ENCODE measurements around the gene PCIF1. TPM values are rescaled to one million over a fixed set of nuclear protein-coding genes. Genes with fewer than 3 reads are reported as not detected.

Gene PCIF1
- total RNA-seq, 1 donor from 2014 or later, result 42.1 TPM

GRCh38 chr20:45905505-45906079, 28.9 kb upstream of the PCIF1 start:
- DNase-seq (ENCODE audit: extremely low spot score, unreplicated experiment), result no peak
- no peak for TF ChIP-seq CTCF (IDR thresholded peaks at IDR 0.05)
- H3K27ac Mint-ChIP-seq (ENCODE audit: unreplicated experiment), result no peak overlapping the region
- H3K4me1 Mint-ChIP-seq (ENCODE audit: unreplicated experiment), result peaks cover 7% of the 10 kb centered on the region
- no peaks in the 10 kb centered on the region for H3K9me3 Mint-ChIP-seq (ENCODE audit: unreplicated experiment)
- H3K36me3 Mint-ChIP-seq (ENCODE audit: unreplicated experiment), result peaks cover 22% of the 10 kb centered on the region
- no peaks in the 10 kb centered on the region for H3K27me3 Mint-ChIP-seq (ENCODE audit: unreplicated experiment)
- no peak overlapping the region for H3K4me3 Mint-ChIP-seq (ENCODE audit: unreplicated experiment)

GRCh38 chr20:45907219-45907948, 27.1 kb upstream of the PCIF1 start:
- H3K36me3 Mint-ChIP-seq (ENCODE audit: unreplicated experiment), result peaks cover 23% of the 10 kb centered on the region
- H3K4me3 Mint-ChIP-seq (ENCODE audit: unreplicated experiment), result no peak overlapping the region
- no peaks in the 10 kb centered on the region for H3K9me3 Mint-ChIP-seq (ENCODE audit: unreplicated experiment)
- peaks cover 20% of the 10 kb centered on the region for H3K4me1 Mint-ChIP-seq (ENCODE audit: unreplicated experiment)
- H3K27ac Mint-ChIP-seq (ENCODE audit: unreplicated experiment), result no peak overlapping the region
- no peak for DNase-seq (ENCODE audit: extremely low spot score, unreplicated experiment)
- TF ChIP-seq CTCF (IDR thresholded peaks at IDR 0.05), result no peak
- H3K27me3 Mint-ChIP-seq (ENCODE audit: unreplicated experiment), result no peaks in the 10 kb centered on the region

- TF ChIP-seq CTCF (IDR thresholded peaks at IDR 0.05), result no peak
- Mint-ChIP-seq H3K27me3 (ENCODE audit: unreplicated experiment) (no peaks in the 10 kb centered on the region), H3K36me3 (ENCODE audit: unreplicated experiment) (peaks cover 23% of the 10 kb centered on the region), H3K4me3 (ENCODE audit: unreplicated experiment) (no peak overlapping the region), H3K4me1 (ENCODE audit: unreplicated experiment) (peaks cover 22% of the 10 kb centered on the region), H3K27ac (ENCODE audit: unreplicated experiment) (no peak overlapping the region), H3K9me3 (ENCODE audit: unreplicated experiment) (no peaks in the 10 kb centered on the region)
- no peak for DNase-seq (ENCODE audit: extremely low spot score, unreplicated experiment)
These were observed 26.4 kb upstream of the PCIF1 start for GRCh38 chr20:45908084-45908483.

- Mint-ChIP-seq H3K4me3 (ENCODE audit: unreplicated experiment) (no peak overlapping the region), H3K27ac (ENCODE audit: unreplicated experiment) (peak overlapping the region; percentile 67), H3K27me3 (ENCODE audit: unreplicated experiment) (no peaks in the 10 kb centered on the region), H3K9me3 (ENCODE audit: unreplicated experiment) (no peaks in the 10 kb centered on the region), H3K4me1 (ENCODE audit: unreplicated experiment) (peaks cover 22% of the 10 kb centered on the region), H3K36me3 (ENCODE audit: unreplicated experiment) (peaks cover 17% of the 10 kb centered on the region)
- no peak for TF ChIP-seq CTCF (IDR thresholded peaks at IDR 0.05)
- DNase-seq (ENCODE audit: extremely low spot score, unreplicated experiment), result no peak
These were observed 25.1 kb upstream of the PCIF1 start for GRCh38 chr20:45909336-45909808.

Data from osteocyte (in vitro differentiated cells).